Astrocyte of the cerebellum (primary cell): ENCODE measurements around the gene PYDC1.

Experiments
- DNase-seq: peaks from one replicate; pipeline ENCODE4 v3.0.0-alpha.2; 2011; ENCODE audit warnings: low read depth
- H3K4me3 ChIP-seq: 2 replicates; pipeline ENCODE4 v1.5.1; 2011; ENCODE audit warnings: mild to moderate bottlenecking, low read depth, low read length, moderate library complexity
- CTCF ChIP-seq: IDR thresholded peaks from 2 replicates; pipeline ENCODE4 v1.5.1; 2012; ENCODE audit warnings: low read length, low read depth, moderate library complexity, mild to moderate bottlenecking; ENCODE audit errors: missing control alignments
- in situ Hi-C: cut with HindIII; loops from 2 replicates; pipeline ENCODE4 v1.10.0; 2017; ENCODE audit warnings: low sequenced_read_pairs

Gene PYDC1

GRCh38 chr16:31242206-31242605, 25.3 kb upstream of the PYDC1 start:
- H3K4me3 ChIP-seq, result no peak overlapping the region
- no peak for DNase-seq
- in situ Hi-C loops, result no loop called here
- no peak for TF ChIP-seq CTCF

GRCh38 chr16:31238041-31238440, 21.1 kb upstream of the PYDC1 start:
- DNase-seq, result no peak
- no peak for TF ChIP-seq CTCF
- H3K4me3 ChIP-seq, result no peak overlapping the region
- in situ Hi-C loops, result no loop called here

- no peak for DNase-seq
- H3K4me3 ChIP-seq, result no peak overlapping the region
- no peak for TF ChIP-seq CTCF
- in situ Hi-C loops, result no loop called here
Measured at GRCh38 chr16:31229501-31229900, 12.6 kb upstream of the PYDC1 start.

- no peak for TF ChIP-seq CTCF
- no peak overlapping the region for H3K4me3 ChIP-seq
- DNase-seq, result no peak
- in situ Hi-C loops, result no loop called here
Measured at GRCh38 chr16:31228206-31228605, 11.3 kb upstream of the PYDC1 start.

GRCh38 chr16:31225193-31225592, 8.3 kb upstream of the PYDC1 start:
- H3K4me3 ChIP-seq, result no peak overlapping the region
- no peak for DNase-seq
- TF ChIP-seq CTCF, result no peak
- in situ Hi-C loops, result no loop called here

- no peak for DNase-seq
- no peak for TF ChIP-seq CTCF
- no peak overlapping the region for H3K4me3 ChIP-seq
- in situ Hi-C loops, result no loop called here
Measured at GRCh38 chr16:31224092-31224955, 7.4 kb upstream of the PYDC1 start.
